ENCODE measurements around the gene SLC9A9. TPM values are rescaled to one million over a fixed set of nuclear protein-coding genes. Genes with fewer than 3 reads are reported as not detected.

SLC9A9 gene
- total RNA-seq, 1 experiment from 2014 or later, result 2.2 TPM

DNA sequence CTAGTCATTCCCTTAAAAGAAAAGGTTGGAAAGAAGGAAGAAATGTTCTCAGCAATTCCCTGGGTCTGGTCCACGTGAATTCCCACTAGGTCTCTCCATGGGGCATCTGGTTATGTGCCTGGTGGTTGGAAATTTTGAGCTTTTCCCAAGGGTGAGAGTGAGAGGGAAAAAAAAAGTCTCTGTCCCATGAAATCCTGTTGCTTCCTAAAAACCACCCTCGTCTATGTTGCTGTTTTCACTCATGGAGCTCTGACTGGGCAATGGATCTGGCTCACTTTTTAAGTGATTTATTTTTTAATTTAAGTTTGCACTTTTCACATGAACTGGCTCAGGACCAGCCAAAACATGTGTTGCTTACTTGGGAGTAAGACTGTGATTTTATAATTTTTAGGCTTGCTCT is 538.6 kb downstream of the SLC9A9 start:
- H3K4me3 ChIP-seq (ENCODE audit: low read length), result no peak overlapping the region
- H2AFZ ChIP-seq (ENCODE audit: low read length), result no peak overlapping the region
- H3K27ac ChIP-seq (ENCODE audit: low read length), result no peak overlapping the region

DNA sequence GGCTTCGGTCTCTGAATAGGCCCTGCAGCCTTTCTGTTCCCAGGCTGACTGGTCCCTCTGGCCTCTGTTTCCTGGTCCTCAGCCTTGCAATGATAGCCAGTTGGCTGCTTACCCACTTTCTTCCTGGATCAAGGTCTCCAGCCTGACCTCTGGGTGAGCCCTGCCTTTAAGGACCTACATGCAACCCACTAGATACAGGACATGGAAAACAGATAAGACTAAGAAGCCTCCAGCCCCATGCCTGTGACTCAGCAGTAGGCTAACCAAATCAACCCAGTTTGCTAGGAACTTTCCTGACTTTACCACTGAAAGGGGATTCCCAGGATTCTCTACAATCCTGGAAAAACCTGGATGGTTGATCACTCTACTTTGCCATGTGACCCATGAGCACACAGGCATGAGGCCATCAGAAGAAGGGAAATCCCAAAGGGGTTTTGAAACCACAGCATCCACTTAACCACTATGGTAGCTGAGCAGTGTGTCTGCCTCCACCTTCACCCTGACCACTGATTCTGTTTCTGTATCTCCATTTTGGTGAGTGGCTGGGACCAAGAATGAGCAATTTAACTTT is 540.6 kb downstream of the SLC9A9 start:
- Histone ChIP-seq H3K36me3 (ENCODE audit: insufficient read depth, low read length) (no peaks in the 10 kb centered on the region), H4K20me1 (ENCODE audit: insufficient read depth, low read depth, low read length) (no peaks in the 10 kb centered on the region), H3K27me3 (ENCODE audit: low read length) (no peaks in the 10 kb centered on the region), H3K9me3 (ENCODE audit: low read length) (no peaks in the 10 kb centered on the region), H3K4me3 (ENCODE audit: low read length) (no peak overlapping the region), H3K9me2 (replicated peaks; ENCODE audit: insufficient read depth, low read length) (no peaks in the 10 kb centered on the region), H3K27ac (ENCODE audit: low read length) (no peak overlapping the region), H3K9ac (ENCODE audit: low read length) (no peak overlapping the region), H3K4me1 (ENCODE audit: low read length) (peaks cover 51% of the 10 kb centered on the region), H2AFZ (ENCODE audit: low read length) (no peak overlapping the region; the same call in 1 of the 2 replicates), H3K79me2 (ENCODE audit: low read length) (no peaks in the 10 kb centered on the region), H3K4me2 (ENCODE audit: low read depth, low read length, poor library complexity, severe bottlenecking) (no peak overlapping the region)
- DNase-seq, result no peak

More for the DNA sequence above, 538.6 kb downstream of the SLC9A9 start:
- Histone ChIP-seq H3K36me3 (ENCODE audit: insufficient read depth, low read length) (no peaks in the 10 kb centered on the region), H3K9ac (ENCODE audit: low read length) (no peak overlapping the region), H3K9me3 (ENCODE audit: low read length) (no peaks in the 10 kb centered on the region), H3K27me3 (ENCODE audit: low read length) (no peaks in the 10 kb centered on the region), H3K79me2 (ENCODE audit: low read length) (no peaks in the 10 kb centered on the region), H3K4me1 (ENCODE audit: low read length) (peaks cover 50% of the 10 kb centered on the region), H3K4me2 (ENCODE audit: low read depth, low read length, poor library complexity, severe bottlenecking) (no peak overlapping the region), H3K9me2 (replicated peaks; ENCODE audit: insufficient read depth, low read length) (no peaks in the 10 kb centered on the region), H4K20me1 (ENCODE audit: insufficient read depth, low read depth, low read length) (no peaks in the 10 kb centered on the region)
- no peak for DNase-seq

DNA sequence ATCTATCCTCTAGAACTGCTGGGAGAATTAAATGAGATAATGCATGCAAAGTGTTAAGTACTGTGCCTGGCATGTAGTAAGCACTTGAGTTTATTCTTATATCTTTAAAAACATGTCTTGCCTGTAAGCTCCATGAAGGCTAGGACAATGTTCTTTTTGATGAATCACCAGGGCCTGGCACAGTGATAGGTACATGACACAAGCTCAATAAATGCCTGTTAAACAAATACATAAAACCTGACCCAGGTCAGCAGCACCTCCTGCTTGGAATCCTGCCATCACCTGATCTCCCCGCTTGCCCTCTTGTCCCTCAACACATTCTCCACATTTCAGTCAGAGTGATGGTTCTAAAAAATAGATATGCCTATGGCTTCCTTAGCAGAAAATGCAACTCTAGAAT is 541.9 kb downstream of the SLC9A9 start:
- Histone ChIP-seq H3K9me2 (replicated peaks; ENCODE audit: insufficient read depth, low read length) (no peaks in the 10 kb centered on the region), H2AFZ (ENCODE audit: low read length) (no peak overlapping the region), H4K20me1 (ENCODE audit: insufficient read depth, low read depth, low read length) (no peaks in the 10 kb centered on the region), H3K4me2 (ENCODE audit: low read depth, low read length, poor library complexity, severe bottlenecking) (no peak overlapping the region), H3K27me3 (ENCODE audit: low read length) (no peaks in the 10 kb centered on the region), H3K9me3 (ENCODE audit: low read length) (no peaks in the 10 kb centered on the region), H3K4me1 (ENCODE audit: low read length) (peaks cover 64% of the 10 kb centered on the region), H3K36me3 (ENCODE audit: insufficient read depth, low read length) (no peaks in the 10 kb centered on the region), H3K27ac (ENCODE audit: low read length) (no peak overlapping the region), H3K79me2 (ENCODE audit: low read length) (no peaks in the 10 kb centered on the region), H3K9ac (ENCODE audit: low read length) (no peak overlapping the region), H3K4me3 (ENCODE audit: low read length) (no peak overlapping the region)
- DNase-seq, result no peak

DNA sequence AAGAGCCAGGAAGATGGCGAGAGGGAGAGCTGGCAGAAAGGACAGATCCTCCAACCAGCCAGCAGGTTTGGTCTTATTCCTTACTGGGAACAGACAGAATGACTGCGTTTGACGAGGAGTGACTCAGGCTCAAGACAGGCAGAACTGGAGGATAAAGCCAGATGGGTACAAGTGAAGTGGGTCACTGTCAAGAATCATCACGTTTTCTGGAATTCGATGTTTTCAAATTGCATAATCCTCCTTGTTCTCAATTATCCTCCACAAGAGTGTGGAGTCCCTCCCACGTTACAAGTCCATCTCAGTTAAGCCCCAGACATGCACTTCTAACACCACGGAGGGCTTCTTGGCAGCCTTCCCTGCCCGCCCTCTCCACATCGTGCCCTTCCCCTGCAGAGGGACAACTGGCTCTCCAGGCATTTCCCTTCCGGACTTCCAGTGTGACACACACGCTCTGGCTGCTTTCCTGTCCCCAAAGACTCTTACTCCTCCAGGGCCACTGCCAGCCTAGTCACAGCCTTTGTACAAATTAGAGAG is 545.6 kb downstream of the SLC9A9 start:
- no peaks in the 10 kb centered on the region for H3K9me2 ChIP-seq (replicated peaks; ENCODE audit: insufficient read depth, low read length)
- peaks cover 95% of the 10 kb centered on the region for H3K4me1 ChIP-seq (ENCODE audit: low read length)
- DNase-seq, result no peak
- H3K9me3 ChIP-seq (ENCODE audit: low read length), result no peaks in the 10 kb centered on the region
- no peak overlapping the region for H3K4me3 ChIP-seq (ENCODE audit: low read length)
- no peak overlapping the region for H2AFZ ChIP-seq (ENCODE audit: low read length)
- H3K79me2 ChIP-seq (ENCODE audit: low read length), result no peaks in the 10 kb centered on the region
- no peaks in the 10 kb centered on the region for H3K36me3 ChIP-seq (ENCODE audit: insufficient read depth, low read length)
- no peaks in the 10 kb centered on the region for H3K27me3 ChIP-seq (ENCODE audit: low read length)
- H3K27ac ChIP-seq (ENCODE audit: low read length), result peak overlapping the region; percentile 98
- H3K4me2 ChIP-seq (ENCODE audit: low read depth, low read length, poor library complexity, severe bottlenecking), result peak overlapping the region; percentile 63
- H3K9ac ChIP-seq (ENCODE audit: low read length), result peak overlapping the region; percentile 57
- H4K20me1 ChIP-seq (ENCODE audit: insufficient read depth, low read depth, low read length), result no peaks in the 10 kb centered on the region

DNA sequence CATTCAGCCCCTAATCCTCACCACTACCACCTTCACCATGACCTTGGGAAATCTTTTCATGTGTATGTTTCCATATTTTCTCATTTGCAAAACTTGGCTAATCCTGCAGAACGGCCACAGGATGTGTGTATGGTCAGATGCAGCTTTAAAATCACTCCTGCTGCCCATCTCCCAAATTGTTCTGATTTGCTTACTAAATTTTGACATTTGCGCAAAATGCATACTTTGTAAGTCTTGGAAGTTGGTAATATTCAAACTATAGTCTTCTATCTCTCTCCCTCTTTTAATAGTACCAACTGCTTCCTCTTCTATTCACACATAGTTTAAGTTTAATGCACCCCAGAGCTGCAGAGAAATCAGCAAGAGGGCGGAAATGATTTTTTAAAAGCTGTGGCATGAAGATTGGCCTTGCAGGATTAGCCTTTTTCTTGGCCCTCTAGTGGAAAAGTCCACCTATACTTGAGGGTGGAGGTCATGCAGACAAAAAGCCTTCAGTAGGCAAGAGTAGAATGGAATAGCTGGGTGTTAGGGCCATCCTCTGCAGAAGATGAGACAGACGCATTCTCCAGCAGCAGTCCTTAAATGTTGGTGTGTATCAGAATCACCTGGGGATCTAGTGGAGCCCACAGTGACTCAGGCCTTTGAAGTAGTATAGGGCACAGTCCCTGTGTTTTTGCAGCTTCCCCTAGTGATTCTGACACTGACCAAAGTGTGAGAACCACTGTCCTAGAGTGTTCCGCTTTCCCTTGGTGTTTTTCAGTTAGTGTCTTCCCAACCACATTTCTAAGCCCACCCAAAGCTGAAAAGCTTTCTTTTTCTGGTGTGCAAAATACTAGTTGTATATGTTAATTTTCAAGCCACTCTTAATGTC is 547.0 kb downstream of the SLC9A9 start:
- Histone ChIP-seq H4K20me1 (ENCODE audit: insufficient read depth, low read depth, low read length) (no peaks in the 10 kb centered on the region), H3K27ac (ENCODE audit: low read length) (peak overlapping the region; percentile 98), H3K27me3 (ENCODE audit: low read length) (no peaks in the 10 kb centered on the region), H3K4me3 (ENCODE audit: low read length) (peak overlapping the region; percentile 29), H2AFZ (ENCODE audit: low read length) (no peak overlapping the region), H3K4me2 (ENCODE audit: low read depth, low read length, poor library complexity, severe bottlenecking) (peak overlapping the region; percentile 63), H3K36me3 (ENCODE audit: insufficient read depth, low read length) (no peaks in the 10 kb centered on the region), H3K9me3 (ENCODE audit: low read length) (no peaks in the 10 kb centered on the region), H3K4me1 (ENCODE audit: low read length) (peaks cover 96% of the 10 kb centered on the region), H3K9ac (ENCODE audit: low read length) (peak overlapping the region; percentile 57), H3K79me2 (ENCODE audit: low read length) (no peaks in the 10 kb centered on the region), H3K9me2 (replicated peaks; ENCODE audit: insufficient read depth, low read length) (no peaks in the 10 kb centered on the region)
- peak; percentile 93 for DNase-seq

DNA sequence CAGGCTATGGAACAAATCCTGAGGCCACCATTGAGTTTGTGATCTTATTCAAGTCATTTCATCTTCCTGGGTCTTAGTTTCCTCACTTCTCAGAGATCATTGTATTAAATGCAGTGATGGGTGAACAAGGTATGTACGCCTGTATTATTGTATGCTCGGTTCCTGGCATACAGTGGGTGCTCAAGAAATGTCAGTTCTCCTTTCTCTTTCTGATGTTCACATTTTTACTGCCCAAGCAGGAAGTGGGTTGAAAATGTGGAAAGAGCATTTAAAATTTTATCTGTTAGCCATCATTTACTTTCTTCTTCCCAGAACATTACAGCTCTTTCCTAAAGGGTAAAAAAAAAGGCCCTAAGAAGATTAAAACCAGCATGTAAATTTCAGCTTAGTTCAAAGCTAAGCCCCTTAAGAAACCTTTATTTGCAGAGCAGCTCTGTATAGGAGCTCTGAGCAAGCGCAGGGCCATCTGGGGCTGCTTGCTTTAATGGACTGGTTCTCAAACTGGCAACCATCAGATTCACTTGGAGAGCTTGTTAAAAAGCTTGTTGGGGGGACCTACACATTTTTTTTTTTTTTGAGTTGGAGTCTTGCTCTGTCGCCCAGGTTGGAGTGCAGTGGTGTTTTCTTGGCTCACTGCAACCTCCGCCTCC is 549.3 kb downstream of the SLC9A9 start:
- H4K20me1 ChIP-seq (ENCODE audit: insufficient read depth, low read depth, low read length), result no peaks in the 10 kb centered on the region
- H3K4me2 ChIP-seq (ENCODE audit: low read depth, low read length, poor library complexity, severe bottlenecking), result peak overlapping the region; percentile 38
- H3K4me3 ChIP-seq (ENCODE audit: low read length), result no peak overlapping the region
- H3K27ac ChIP-seq (ENCODE audit: low read length), result peak overlapping the region; percentile 98
- H2AFZ ChIP-seq (ENCODE audit: low read length), result peak overlapping the region; percentile 0; the same call in 1 of the 2 replicates
- H3K27me3 ChIP-seq (ENCODE audit: low read length), result no peaks in the 10 kb centered on the region
- no peaks in the 10 kb centered on the region for H3K9me2 ChIP-seq (replicated peaks; ENCODE audit: insufficient read depth, low read length)
- H3K9me3 ChIP-seq (ENCODE audit: low read length), result no peaks in the 10 kb centered on the region
- peak overlapping the region; percentile 36 for H3K9ac ChIP-seq (ENCODE audit: low read length)
- no peaks in the 10 kb centered on the region for H3K36me3 ChIP-seq (ENCODE audit: insufficient read depth, low read length)
- peak; percentile 72 for DNase-seq
- H3K79me2 ChIP-seq (ENCODE audit: low read length), result no peaks in the 10 kb centered on the region
- H3K4me1 ChIP-seq (ENCODE audit: low read length), result peaks cover 100% of the 10 kb centered on the region

DNA sequence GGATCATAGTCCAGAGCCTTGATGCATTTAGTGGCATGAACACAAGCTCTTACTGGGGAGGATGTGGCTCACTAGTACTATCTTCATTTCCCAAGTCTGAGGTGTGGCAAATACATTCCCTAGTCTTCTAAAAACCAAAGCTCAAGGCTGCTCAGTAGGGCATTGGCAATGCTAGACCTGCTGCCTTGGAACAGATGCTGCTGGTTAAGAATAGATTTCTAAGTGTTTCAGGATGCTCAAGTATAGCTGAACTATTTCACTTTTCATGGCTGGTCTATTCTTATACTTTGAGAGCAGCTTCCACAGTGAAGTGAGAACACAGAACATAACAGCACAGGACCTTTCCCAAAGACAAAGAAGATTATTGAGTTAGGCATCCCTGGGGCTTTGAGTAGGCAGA is 549.9 kb downstream of the SLC9A9 start:
- H3K27ac ChIP-seq (ENCODE audit: low read length), result peak overlapping the region; percentile 98
- DNase-seq, result no peak

More for the DNA sequence above, 549.9 kb downstream of the SLC9A9 start:
- H3K27me3 ChIP-seq (ENCODE audit: low read length), result no peaks in the 10 kb centered on the region
- H3K79me2 ChIP-seq (ENCODE audit: low read length), result no peaks in the 10 kb centered on the region
- no peak overlapping the region for H3K4me3 ChIP-seq (ENCODE audit: low read length)
- peak overlapping the region; percentile 0; the same call in 1 of the 2 replicates for H2AFZ ChIP-seq (ENCODE audit: low read length)
- peaks cover 100% of the 10 kb centered on the region for H3K4me1 ChIP-seq (ENCODE audit: low read length)
- H4K20me1 ChIP-seq (ENCODE audit: insufficient read depth, low read depth, low read length), result no peaks in the 10 kb centered on the region
- peak overlapping the region; percentile 36 for H3K9ac ChIP-seq (ENCODE audit: low read length)
- no peaks in the 10 kb centered on the region for H3K9me3 ChIP-seq (ENCODE audit: low read length)
- H3K4me2 ChIP-seq (ENCODE audit: low read depth, low read length, poor library complexity, severe bottlenecking), result peak overlapping the region; percentile 38
- no peaks in the 10 kb centered on the region for H3K9me2 ChIP-seq (replicated peaks; ENCODE audit: insufficient read depth, low read length)
- no peaks in the 10 kb centered on the region for H3K36me3 ChIP-seq (ENCODE audit: insufficient read depth, low read length)
